Stomach (tissue), 4 donors: Measurements from ENCODE around the gene CDH15.
"Not testable (repeated sequence)": the region's sequence is repeated elsewhere in the genome, so short reads cannot be mapped to it uniquely, and the experiment has no call there.

ENCODE experiments used
- CTCF ChIP-seq, 7 experiments: fragments of 450-650 bp in 4 of 7; fragments of 200-600 bp in 3 of 7; sonication (generic) in 3 of 7; IDR thresholded peaks; one replicate each; pipeline ENCODE4 v1.5.1; 2016 to 2019; ENCODE audit warnings: antibody characterized with exemption in 7 of 7, control low read depth in 2 of 7, mild to moderate bottlenecking in 1 of 7
- POLR2A ChIP-seq, 4 donors: fragments of 450-650 bp; IDR thresholded peaks; one replicate each; pipeline ENCODE4 v1.6.1; 2016; ENCODE audit warnings: antibody characterized with exemption in 4 of 4, control low read depth in 2 of 4, mild to moderate bottlenecking in 1 of 4, moderate library complexity in 1 of 4
- POLR2AphosphoS5 ChIP-seq, 3 donors: sonication (generic); formaldehyde crosslinking; IDR thresholded peaks; one replicate each; pipeline ENCODE4 v1.6.1; 2016; ENCODE audit warnings: antibody characterized with exemption in 3 of 3

- TF ChIP-seq POLR2A, CTCF, POLR2AphosphoS5 (IDR thresholded peaks at IDR 0.05): not testable (repeated sequence)
Observed at GRCh38 chr16:89188471-89189357, 17.2 kb downstream of the CDH15 start.
